HG02885 (cell line): ENCODE measurements around the gene RPEL1.

ENCODE experiments used
- ATAC-seq: cut with Tn5 transposase; IDR thresholded peaks from one replicate; pipeline ENCODE4 v1.9.1; 2021; ENCODE audit warnings: mild to moderate bottlenecking; ENCODE audit not compliant: unreplicated experiment, poor library complexity

The RPEL1 gene

GRCh38 chr10:103277713-103278536, 32.2 kb downstream of the RPEL1 start:
- no peak for ATAC-seq

GRCh38 chr10:103278537-103278823, 32.8 kb downstream of the RPEL1 start:
- ATAC-seq, result no peak

- ATAC-seq, result no peak
Observed at GRCh38 chr10:103278862-103279298, 33.2 kb downstream of the RPEL1 start.

- no peak for ATAC-seq
Observed at GRCh38 chr10:103280031-103280430, 34.3 kb downstream of the RPEL1 start.

GRCh38 chr10:103280506-103280905, 34.8 kb downstream of the RPEL1 start:
- no peak for ATAC-seq

GRCh38 chr10:103281753-103282152, 36.1 kb downstream of the RPEL1 start:
- ATAC-seq, result no peak

- ATAC-seq, result no peak
Observed at GRCh38 chr10:103282961-103283360, 37.3 kb downstream of the RPEL1 start.

GRCh38 chr10:103284170-103284569, 38.5 kb downstream of the RPEL1 start:
- no peak for ATAC-seq

GRCh38 chr10:103287992-103288391, 42.3 kb downstream of the RPEL1 start:
- ATAC-seq, result no peak

GRCh38 chr10:103291588-103291987, 45.9 kb downstream of the RPEL1 start:
- no peak for ATAC-seq

- no peak for ATAC-seq
Observed at GRCh38 chr10:103295374-103296015, 49.8 kb downstream of the RPEL1 start.
